ENCODE measurements around the gene HRAS. TPM values are rescaled to one million over a fixed set of nuclear protein-coding genes. Genes with fewer than 3 reads are reported as not detected.

Gene HRAS
- total and polyA plus RNA-seq, 2 of the 13 experiments (the other 11 are each of a cell fraction or from before 2014, with no cell fraction given) = 32.9 to 50.0 TPM

DNA sequence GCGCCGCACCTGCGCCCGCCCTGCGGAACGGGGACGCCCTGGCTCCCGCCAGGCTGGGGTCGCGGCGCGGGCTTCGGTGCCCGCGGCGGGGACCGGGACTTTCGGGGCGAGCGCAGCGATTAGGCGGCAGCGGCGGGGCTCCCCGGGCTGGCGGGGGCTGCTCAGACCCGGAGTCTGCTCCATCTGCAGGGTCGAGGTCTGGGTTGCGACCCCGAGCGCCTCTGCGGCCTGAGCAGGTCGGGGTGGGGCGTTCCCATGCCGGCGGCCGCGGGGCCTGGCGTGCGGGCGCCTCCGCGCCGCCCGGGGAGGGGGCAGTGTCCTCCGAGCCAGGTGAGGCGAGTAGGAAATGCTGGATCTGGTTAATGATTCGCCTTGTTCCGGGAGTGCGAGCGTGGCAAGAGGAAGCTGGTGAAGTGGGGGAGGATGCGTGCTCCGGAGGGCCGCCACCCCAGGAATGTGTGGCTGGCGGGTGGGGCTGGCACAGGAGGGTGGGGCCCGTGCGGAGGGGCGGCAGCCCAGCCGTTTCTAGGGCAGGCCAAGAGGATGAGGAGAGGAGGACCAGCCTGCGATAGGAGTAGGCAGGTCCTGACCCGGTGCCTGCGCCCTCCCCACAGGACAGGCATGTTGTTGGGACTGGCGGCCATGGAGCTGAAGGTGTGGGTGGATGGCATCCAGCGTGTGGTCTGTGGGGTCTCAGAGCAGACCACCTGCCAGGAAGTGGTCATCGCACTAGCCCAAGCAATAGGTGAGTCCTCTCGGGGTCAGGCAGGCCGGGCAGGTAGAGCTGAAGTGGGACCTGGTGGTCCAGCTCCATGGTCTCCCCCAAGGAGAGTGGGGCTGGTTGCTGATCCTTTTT is 26.0 kb upstream of the HRAS start (continued):
- TF ChIP-seq, protein P1, sequence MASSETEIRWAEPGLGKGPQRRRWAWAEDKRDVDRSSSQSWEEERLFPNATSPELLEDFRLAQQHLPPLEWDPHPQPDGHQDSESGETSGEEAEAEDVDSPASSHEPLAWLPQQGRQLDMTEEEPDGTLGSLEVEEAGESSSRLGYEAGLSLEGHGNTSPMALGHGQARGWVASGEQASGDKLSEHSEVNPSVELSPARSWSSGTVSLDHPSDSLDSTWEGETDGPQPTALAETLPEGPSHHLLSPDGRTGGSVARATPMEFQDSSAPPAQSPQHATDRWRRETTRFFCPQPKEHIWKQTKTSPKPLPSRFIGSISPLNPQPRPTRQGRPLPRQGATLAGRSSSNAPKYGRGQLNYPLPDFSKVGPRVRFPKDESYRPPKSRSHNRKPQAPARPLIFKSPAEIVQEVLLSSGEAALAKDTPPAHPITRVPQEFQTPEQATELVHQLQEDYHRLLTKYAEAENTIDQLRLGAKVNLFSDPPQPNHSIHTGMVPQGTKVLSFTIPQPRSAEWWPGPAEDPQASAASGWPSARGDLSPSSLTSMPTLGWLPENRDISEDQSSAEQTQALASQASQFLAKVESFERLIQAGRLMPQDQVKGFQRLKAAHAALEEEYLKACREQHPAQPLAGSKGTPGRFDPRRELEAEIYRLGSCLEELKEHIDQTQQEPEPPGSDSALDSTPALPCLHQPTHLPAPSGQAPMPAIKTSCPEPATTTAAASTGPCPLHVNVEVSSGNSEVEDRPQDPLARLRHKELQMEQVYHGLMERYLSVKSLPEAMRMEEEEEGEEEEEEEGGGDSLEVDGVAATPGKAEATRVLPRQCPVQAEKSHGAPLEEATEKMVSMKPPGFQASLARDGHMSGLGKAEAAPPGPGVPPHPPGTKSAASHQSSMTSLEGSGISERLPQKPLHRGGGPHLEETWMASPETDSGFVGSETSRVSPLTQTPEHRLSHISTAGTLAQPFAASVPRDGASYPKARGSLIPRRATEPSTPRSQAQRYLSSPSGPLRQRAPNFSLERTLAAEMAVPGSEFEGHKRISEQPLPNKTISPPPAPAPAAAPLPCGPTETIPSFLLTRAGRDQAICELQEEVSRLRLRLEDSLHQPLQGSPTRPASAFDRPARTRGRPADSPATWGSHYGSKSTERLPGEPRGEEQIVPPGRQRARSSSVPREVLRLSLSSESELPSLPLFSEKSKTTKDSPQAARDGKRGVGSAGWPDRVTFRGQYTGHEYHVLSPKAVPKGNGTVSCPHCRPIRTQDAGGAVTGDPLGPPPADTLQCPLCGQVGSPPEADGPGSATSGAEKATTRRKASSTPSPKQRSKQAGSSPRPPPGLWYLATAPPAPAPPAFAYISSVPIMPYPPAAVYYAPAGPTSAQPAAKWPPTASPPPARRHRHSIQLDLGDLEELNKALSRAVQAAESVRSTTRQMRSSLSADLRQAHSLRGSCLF (CRISPR knock-in tag; IDR thresholded peaks at IDR 0.05; ENCODE audit: borderline replicate concordance) = no peak
- no peak for TF ChIP-seq ZNF460 (CRISPR knock-in tag; IDR thresholded peaks at IDR 0.05; ENCODE audit: borderline replicate concordance)
- no peak for TF ChIP-seq MEIS1 (CRISPR knock-in tag; IDR thresholded peaks at IDR 0.05; ENCODE audit: borderline replicate concordance)
- no peak for TF ChIP-seq CENPX (CRISPR knock-in tag; IDR thresholded peaks at IDR 0.05)
- 0 out of 2 replicates have a peak, but pooled peaks have one; percentile 39 for TF ChIP-seq ISL2 (CRISPR knock-in tag; IDR thresholded peaks at IDR 0.05)
- no peak for TF ChIP-seq ZNF24 (IDR thresholded peaks at IDR 0.05)
- no peak for TF ChIP-seq ZNF510 (CRISPR knock-in tag; IDR thresholded peaks at IDR 0.05; ENCODE audit: low read depth)
- no peak for TF ChIP-seq TRIM24 (CRISPR knock-in tag; IDR thresholded peaks at IDR 0.05)
- no peak for TF ChIP-seq SYNCRIP (IDR thresholded peaks at IDR 0.05; ENCODE audit: insufficient read depth, low read depth, low read length)
- no peak for TF ChIP-seq HMGA1 (CRISPR knock-in tag; conservative IDR thresholded peaks at IDR 0.05)
- 0 out of 2 replicates have a peak, but pooled peaks have one; percentile 53 for TF ChIP-seq FOXA3 (CRISPR knock-in tag; IDR thresholded peaks at IDR 0.05)
- peak; percentile 54; the same call in 1 of the 2 replicates for TF ChIP-seq POLR2AphosphoS5 (IDR thresholded peaks at IDR 0.05; ENCODE audit: low read depth, low read length)
- TF ChIP-seq ZBTB7A (CRISPR knock-in tag; IDR thresholded peaks at IDR 0.05) = no peak
- no peak for TF ChIP-seq PRPF4 (IDR thresholded peaks at IDR 0.05; ENCODE audit: low read depth, low read length, poor library complexity, severe bottlenecking)
- TF ChIP-seq MAFF (IDR thresholded peaks at IDR 0.05; ENCODE audit: low read depth, low read length) = no peak
- no peak for TF ChIP-seq TBP (CRISPR knock-in tag; IDR thresholded peaks at IDR 0.05)
- TF ChIP-seq, protein P2, sequence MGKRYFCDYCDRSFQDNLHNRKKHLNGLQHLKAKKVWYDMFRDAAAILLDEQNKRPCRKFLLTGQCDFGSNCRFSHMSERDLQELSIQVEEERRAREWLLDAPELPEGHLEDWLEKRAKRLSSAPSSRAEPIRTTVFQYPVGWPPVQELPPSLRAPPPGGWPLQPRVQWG (CRISPR knock-in tag; IDR thresholded peaks at IDR 0.05; ENCODE audit: borderline replicate concordance, low read depth) = no peak
- TF ChIP-seq ZNF556 (CRISPR knock-in tag; IDR thresholded peaks at IDR 0.05; ENCODE audit: borderline replicate concordance) = no peak
- TF ChIP-seq CHD4 (IDR thresholded peaks at IDR 0.05; ENCODE audit: borderline replicate concordance, low read length) = no peak
- peak; percentile 72 for TF ChIP-seq GABPB1 (CRISPR knock-in tag; IDR thresholded peaks at IDR 0.05)
- TF ChIP-seq ZNF570 (CRISPR knock-in tag; IDR thresholded peaks at IDR 0.05; ENCODE audit: borderline replicate concordance) = no peak
- TF ChIP-seq ZBTB8A (CRISPR knock-in tag; IDR thresholded peaks at IDR 0.05; ENCODE audit: borderline replicate concordance, low read depth) = no peak
- TF ChIP-seq MAFK (conservative IDR thresholded peaks at IDR 0.05 in 1 of 2, IDR thresholded peaks at IDR 0.05 in 1 of 2; ENCODE audit: low read length in 2 of 2) = no peak
- TF ChIP-seq, protein P3, sequence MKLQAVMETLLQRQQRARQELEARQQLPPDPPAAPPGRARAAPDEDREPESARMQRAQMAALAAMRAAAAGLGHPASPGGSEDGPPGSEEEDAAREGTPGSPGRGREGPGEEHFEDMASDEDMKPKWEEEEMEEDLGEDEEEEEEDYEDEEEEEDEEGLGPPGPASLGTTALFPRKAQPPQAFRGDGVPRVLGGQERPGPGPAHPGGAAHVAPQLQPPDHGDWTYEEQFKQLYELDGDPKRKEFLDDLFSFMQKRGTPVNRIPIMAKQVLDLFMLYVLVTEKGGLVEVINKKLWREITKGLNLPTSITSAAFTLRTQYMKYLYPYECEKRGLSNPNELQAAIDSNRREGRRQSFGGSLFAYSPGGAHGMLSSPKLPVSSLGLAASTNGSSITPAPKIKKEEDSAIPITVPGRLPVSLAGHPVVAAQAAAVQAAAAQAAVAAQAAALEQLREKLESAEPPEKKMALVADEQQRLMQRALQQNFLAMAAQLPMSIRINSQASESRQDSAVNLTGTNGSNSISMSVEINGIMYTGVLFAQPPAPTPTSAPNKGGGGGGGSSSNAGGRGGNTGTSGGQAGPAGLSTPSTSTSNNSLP (IDR thresholded peaks at IDR 0.05; ENCODE audit: low read depth, low read length) = no peak
